ENCODE data around the gene KRTAP4-8. TPM values are rescaled to one million over a fixed set of nuclear protein-coding genes. Genes with fewer than 3 reads are reported as not detected.
"Not testable (repeated sequence)": the region's sequence is repeated elsewhere in the genome, so short reads cannot be mapped to it uniquely, and the experiment has no call there.

The KRTAP4-8 gene
- total and polyA plus RNA-seq, 2 experiments from 2014 or later = not detected

DNA sequence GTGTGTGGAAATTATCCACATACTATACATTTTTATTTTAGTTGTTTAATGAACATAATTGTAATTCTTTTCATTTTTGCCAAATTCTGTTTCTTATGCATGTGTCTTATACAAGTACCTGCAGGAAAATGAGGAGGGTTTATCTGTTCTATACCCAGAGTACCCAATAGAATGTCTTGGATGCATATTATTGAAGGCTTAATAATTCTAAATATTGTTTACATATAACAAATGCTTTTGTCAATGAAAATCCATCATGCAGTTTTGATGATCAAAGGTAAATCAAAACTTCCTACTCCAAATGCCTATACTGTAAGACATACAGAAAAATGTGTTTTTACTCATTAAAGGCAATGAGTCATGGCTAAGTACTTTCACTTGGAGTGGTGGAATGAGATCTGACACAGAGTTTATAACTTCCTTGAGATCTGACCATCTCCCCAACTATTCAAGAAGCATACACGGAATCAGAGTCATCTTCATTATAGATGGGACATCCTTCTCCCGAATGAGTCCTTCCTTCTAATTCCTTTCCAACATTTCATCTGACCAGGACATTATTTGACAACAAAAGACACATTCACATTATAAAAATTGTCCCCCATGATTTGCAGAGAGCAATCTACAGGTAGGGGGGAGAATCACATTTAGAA is 6.6 kb upstream of the KRTAP4-8 start:
- H3K9me2 ChIP-seq (replicated peaks; ENCODE audit: insufficient read depth); H4K20me1 ChIP-seq (ENCODE audit: insufficient read depth, poor library complexity, severe bottlenecking); H3K79me2 ChIP-seq; H3K4me3 ChIP-seq; H2AFZ ChIP-seq; H3K27ac ChIP-seq; H3K4me1 ChIP-seq (ENCODE audit: insufficient read depth); DNase-seq (ENCODE audit: low spot score); H3K4me2 ChIP-seq; H3K27me3 ChIP-seq; H3K9me3 ChIP-seq (ENCODE audit: low read depth); H3K36me3 ChIP-seq (replicated peaks; ENCODE audit: insufficient read depth, low read depth): not testable (repeated sequence)
- 67% methylated on average over 2 of the region's 2 CpGs for WGBS (ENCODE audit: low lambda C conversion rate, missing lambda C conversion rate)

DNA sequence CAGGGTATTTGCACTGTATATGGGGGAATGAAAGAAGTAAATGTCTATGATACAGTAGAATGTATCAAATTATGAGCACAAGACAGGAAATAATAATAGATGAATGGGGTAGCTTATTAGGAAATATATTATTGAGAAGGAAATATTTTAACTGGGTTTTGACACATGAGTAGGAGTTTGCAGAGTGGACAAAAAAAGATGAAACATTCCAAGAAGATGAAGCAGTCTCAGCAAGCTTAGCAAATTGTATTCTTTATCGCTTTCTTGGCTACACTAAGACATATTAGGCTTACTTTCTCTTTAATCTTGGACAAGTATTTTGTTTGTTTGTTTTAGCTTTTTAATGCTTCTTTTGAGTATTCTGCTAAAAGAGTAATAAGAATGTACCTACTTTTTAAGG is 6.0 kb upstream of the KRTAP4-8 start:
- Histone ChIP-seq H4K20me1 (ENCODE audit: insufficient read depth, poor library complexity, severe bottlenecking) (no peaks in the 10 kb centered on the region), H3K9me3 (ENCODE audit: low read depth) (no peaks in the 10 kb centered on the region), H3K9me2 (replicated peaks; ENCODE audit: insufficient read depth) (no peaks in the 10 kb centered on the region), H3K4me1 (ENCODE audit: insufficient read depth) (no peaks in the 10 kb centered on the region), H3K36me3 (replicated peaks; ENCODE audit: insufficient read depth, low read depth) (no peaks in the 10 kb centered on the region), H3K4me3 (no peak overlapping the region), H3K4me2 (no peak overlapping the region), H3K27ac (no peak overlapping the region), H3K79me2 (no peaks in the 10 kb centered on the region), H3K27me3 (no peaks in the 10 kb centered on the region), H2AFZ (no peak overlapping the region)
- no peak for DNase-seq (ENCODE audit: low spot score)
- no peak for TF ChIP-seq EZH2 (IDR thresholded peaks at IDR 0.05; ENCODE audit: borderline replicate concordance)
- no peak for TF ChIP-seq EZH2phosphoT487 (IDR thresholded peaks at IDR 0.05; ENCODE audit: low read depth, severe bottlenecking, unreplicated experiment)
- TF ChIP-seq, protein P1, sequence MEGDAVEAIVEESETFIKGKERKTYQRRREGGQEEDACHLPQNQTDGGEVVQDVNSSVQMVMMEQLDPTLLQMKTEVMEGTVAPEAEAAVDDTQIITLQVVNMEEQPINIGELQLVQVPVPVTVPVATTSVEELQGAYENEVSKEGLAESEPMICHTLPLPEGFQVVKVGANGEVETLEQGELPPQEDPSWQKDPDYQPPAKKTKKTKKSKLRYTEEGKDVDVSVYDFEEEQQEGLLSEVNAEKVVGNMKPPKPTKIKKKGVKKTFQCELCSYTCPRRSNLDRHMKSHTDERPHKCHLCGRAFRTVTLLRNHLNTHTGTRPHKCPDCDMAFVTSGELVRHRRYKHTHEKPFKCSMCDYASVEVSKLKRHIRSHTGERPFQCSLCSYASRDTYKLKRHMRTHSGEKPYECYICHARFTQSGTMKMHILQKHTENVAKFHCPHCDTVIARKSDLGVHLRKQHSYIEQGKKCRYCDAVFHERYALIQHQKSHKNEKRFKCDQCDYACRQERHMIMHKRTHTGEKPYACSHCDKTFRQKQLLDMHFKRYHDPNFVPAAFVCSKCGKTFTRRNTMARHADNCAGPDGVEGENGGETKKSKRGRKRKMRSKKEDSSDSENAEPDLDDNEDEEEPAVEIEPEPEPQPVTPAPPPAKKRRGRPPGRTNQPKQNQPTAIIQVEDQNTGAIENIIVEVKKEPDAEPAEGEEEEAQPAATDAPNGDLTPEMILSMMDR (IDR thresholded peaks at IDR 0.05; ENCODE audit: poor library complexity) = no peak
- WGBS (ENCODE audit: low lambda C conversion rate, missing lambda C conversion rate) = 84% methylated on average over 1 of the region's 1 CpG

DNA sequence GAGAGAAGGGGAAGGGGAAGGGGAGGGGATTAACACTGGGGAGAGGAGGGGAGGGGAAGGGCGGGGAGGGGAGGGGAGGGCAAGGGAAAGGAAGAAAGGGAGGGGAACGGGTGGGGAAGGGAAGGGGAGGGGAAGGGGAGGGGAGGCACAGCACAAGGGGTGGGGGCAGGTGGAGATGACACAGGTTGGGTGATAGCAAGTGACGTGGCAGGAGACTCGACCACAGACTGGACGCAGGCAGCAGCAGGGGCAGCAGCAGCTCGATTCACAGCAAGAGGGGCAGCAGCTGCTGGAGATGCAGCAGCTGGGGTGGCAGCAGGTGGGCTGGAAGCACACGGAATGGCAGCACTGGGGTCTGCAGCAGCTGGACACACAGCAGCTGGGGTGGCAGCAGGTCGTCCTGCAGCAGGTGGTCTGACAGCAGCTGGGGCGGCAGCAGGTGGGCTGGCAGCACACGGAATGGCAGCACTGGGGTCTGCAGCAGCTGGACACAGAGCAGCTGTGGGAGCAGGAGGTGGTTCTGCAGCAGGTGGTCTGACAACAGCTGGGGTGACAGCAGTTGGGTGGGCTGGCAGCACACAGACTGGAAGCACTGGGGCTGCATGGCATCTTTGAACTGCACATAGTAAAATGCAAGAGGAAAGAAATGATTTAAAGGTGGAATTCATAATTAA is 3.8 kb upstream of the KRTAP4-8 start, which contains the start of gene KRTAP4-16:
TSS of gene KRTAP4-16 (minus strand) at position 624 of the 674 bp plus-strand sequence. CDS start at position 624, 0 bp downstream.
- H3K79me2 ChIP-seq = no peaks in the 10 kb centered on the region
- no peak within 1 kb of the TSS for H3K4me3 ChIP-seq
- H3K36me3 ChIP-seq (replicated peaks; ENCODE audit: insufficient read depth, low read depth) = no peaks in the 10 kb centered on the region
- no peaks in the 10 kb centered on the region for H4K20me1 ChIP-seq (ENCODE audit: insufficient read depth, poor library complexity, severe bottlenecking)
- 79% methylated on average over 5 of the region's 10 CpGs for WGBS (ENCODE audit: low lambda C conversion rate, missing lambda C conversion rate)
- H3K9me2 ChIP-seq (replicated peaks; ENCODE audit: insufficient read depth) = no peaks in the 10 kb centered on the region
- no peak within 1 kb of the TSS for H2AFZ ChIP-seq
- H3K4me2 ChIP-seq = no peak within 1 kb of the TSS
- no peak within 1 kb of the TSS for H3K27ac ChIP-seq
- TF ChIP-seq, protein P1 (IDR thresholded peaks at IDR 0.05; ENCODE audit: poor library complexity) = no peak
- TF ChIP-seq EZH2phosphoT487 (IDR thresholded peaks at IDR 0.05; ENCODE audit: low read depth, severe bottlenecking, unreplicated experiment) (no peak), EZH2 (IDR thresholded peaks at IDR 0.05; ENCODE audit: borderline replicate concordance) (no peak)
- no peaks in the 10 kb centered on the region for H3K9me3 ChIP-seq (ENCODE audit: low read depth)
- no peaks in the 10 kb centered on the region for H3K27me3 ChIP-seq
- no peak for DNase-seq (ENCODE audit: low spot score)
- no peaks in the 10 kb centered on the region for H3K4me1 ChIP-seq (ENCODE audit: insufficient read depth)

DNA sequence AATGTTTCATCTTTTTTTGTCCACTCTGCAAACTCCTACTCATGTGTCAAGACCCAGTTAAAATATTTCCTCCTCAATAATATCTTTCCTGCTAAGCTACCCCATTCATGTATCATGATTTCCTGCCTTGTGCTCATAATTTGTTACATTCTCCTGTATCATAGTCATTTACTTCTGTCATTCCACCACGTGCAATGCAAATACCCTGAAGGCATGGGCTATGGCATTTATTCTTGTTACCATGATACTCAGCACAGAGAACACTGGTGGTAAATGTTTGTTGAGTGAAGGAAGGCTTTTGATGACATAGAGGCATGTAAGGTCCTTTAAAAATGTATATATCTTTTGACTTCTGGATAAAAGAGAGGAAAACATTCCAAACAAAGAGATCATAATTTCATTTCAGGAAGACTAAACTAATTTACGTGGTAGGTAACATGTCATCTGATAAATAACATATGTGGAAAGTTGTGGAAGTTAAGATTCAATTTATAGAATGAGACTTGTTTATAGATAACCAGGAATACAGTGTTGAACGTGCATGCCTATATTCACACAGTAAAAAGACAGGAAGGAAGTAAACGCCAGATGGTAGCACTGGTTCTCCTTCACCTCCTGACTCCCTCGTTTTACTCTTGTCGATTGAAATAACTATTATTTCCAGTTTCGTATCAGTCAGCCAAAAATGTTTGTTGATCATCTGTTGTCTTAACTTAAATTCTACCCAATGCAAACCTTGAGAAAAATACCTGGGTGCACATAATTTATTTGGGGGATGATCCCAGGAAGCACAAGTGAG is 1.9 kb upstream of the KRTAP4-8 start:
- not testable (repeated sequence) for H3K9me3 ChIP-seq (ENCODE audit: low read depth); H2AFZ ChIP-seq; H3K4me3 ChIP-seq; H4K20me1 ChIP-seq (ENCODE audit: insufficient read depth, poor library complexity, severe bottlenecking); H3K4me1 ChIP-seq (ENCODE audit: insufficient read depth); H3K27me3 ChIP-seq; H3K9me2 ChIP-seq (replicated peaks; ENCODE audit: insufficient read depth); H3K36me3 ChIP-seq (replicated peaks; ENCODE audit: insufficient read depth, low read depth); H3K79me2 ChIP-seq; H3K27ac ChIP-seq; H3K4me2 ChIP-seq
- WGBS (ENCODE audit: low lambda C conversion rate, missing lambda C conversion rate) = 65% methylated on average over 7 of the region's 7 CpGs
- DNase-seq (ENCODE audit: low spot score) = peak; percentile 15
